HepG2 (cell line): ENCODE results near the gene CD209. TPM values are rescaled to one million over a fixed set of nuclear protein-coding genes. Genes with fewer than 3 reads are reported as not detected.

Experiments
- ATAC-seq: fragments of 200-7000 bp; cut with Tn5 transposase; 3 replicates; pipeline ENCODE4 v1.9.1; 2020; ENCODE audit warnings: mild to moderate bottlenecking, moderate library complexity
- BruUV-seq: library from RNA; stranded (reverse); fragments of 400-500 nt; replicated peaks from 2 replicates; lab custom pipeline; 2021; lab: Mats Ljungman, UMichigan
- CTCF ChIA-PET: fragments of 300-600 bp; formaldehyde crosslinking; extraction: SDS; loops from one replicate; lab custom pipeline; 2021; ENCODE audit warnings: low total read pairs, inconsistent platforms, low intra/inter-chr PET ratio; lab: Yijun Ruan, JAX
- POLR2A ChIA-PET: fragments of 350-600 bp; sonication (Branson Sonifier 250); formaldehyde crosslinking; loops from one replicate; lab custom pipeline; 2020; ENCODE audit warnings: antibody characterized with exemption, inconsistent platforms; lab: Yijun Ruan, JAX
- DNase-seq: peaks from one replicate; pipeline ENCODE4 v3.0.0-alpha.2; 2015; ENCODE audit warnings: low spot score
- FAIRE-seq: peaks from 3 replicates; lab custom pipeline; 2011; peaks lifted over from hg19 to GRCh38; lab: Jason Lieb, UNC
- H2AFZ ChIP-seq: one replicate; pipeline ENCODE4 v1.6.1; 2011; ENCODE audit warnings: low read length, inconsistent platforms
- H3K27ac ChIP-seq: fragments of 300-600 bp; 3 replicates; pipeline ENCODE4 v1.8.0; 2011; ENCODE audit warnings: mixed run types, mild to moderate bottlenecking, mixed read lengths, low read length, inconsistent platforms; ENCODE audit not compliant: insufficient read depth; ENCODE audit errors: extremely low read length
- H3K27me3 ChIP-seq, 2 experiments: fragments of 200-600 bp in 1 of 2; 2 replicates in 1 of 2; 3 replicates in 1 of 2; pipeline versions ENCODE4 v1.6.0 to v1.8.0; 2011; ENCODE audit warnings: low read length in 2 of 2, mild to moderate bottlenecking in 2 of 2, moderate library complexity in 2 of 2, inconsistent platforms in 1 of 2; ENCODE audit not compliant: insufficient read depth in 2 of 2, control insufficient read depth in 1 of 2
- H3K36me3 ChIP-seq, 2 experiments: fragments of 200-600 bp in 1 of 2; replicated peaks in 1 of 2; 2 replicates in 1 of 2; 3 replicates in 1 of 2; pipeline versions ENCODE4 v1.5.1 to v1.8.0; 2011; ENCODE audit warnings: low read length in 2 of 2, inconsistent platforms in 1 of 2; ENCODE audit not compliant: insufficient read depth in 2 of 2, control insufficient read depth in 1 of 2
- H3K4me1 ChIP-seq: 2 replicates; pipeline ENCODE4 v1.5.1; 2012; ENCODE audit warnings: low read length, inconsistent platforms; ENCODE audit not compliant: insufficient read depth
- H3K4me2 ChIP-seq: 2 replicates; pipeline ENCODE4 v1.6.0; 2011; ENCODE audit warnings: low read depth, low read length, inconsistent platforms
- H3K4me3 ChIP-seq, 3 experiments: fragments of 200-600 bp in 1 of 3; sonication (generic), shearing (Covaris generic) in 1 of 3; replicated peaks in 1 of 3; 2 replicates each; pipeline ENCODE4 v1.5.1; 2011 to 2016; ENCODE audit warnings: low read length in 3 of 3, inconsistent platforms in 2 of 3, low read depth in 2 of 3, mild to moderate bottlenecking in 2 of 3, control low read depth in 1 of 3, mixed read lengths in 1 of 3; ENCODE audit not compliant: insufficient read depth in 1 of 3
- H3K79me2 ChIP-seq: one replicate; pipeline ENCODE4 v1.6.1; 2011; ENCODE audit warnings: low read length, inconsistent platforms; ENCODE audit not compliant: insufficient read depth
- H3K9ac ChIP-seq: 2 replicates; pipeline ENCODE4 v1.6.0; 2011; ENCODE audit warnings: mild to moderate bottlenecking, low read depth, low read length, inconsistent platforms; ENCODE audit not compliant: insufficient read depth
- H3K9me3 ChIP-seq: 2 replicates; pipeline ENCODE4 v1.5.1; 2012; ENCODE audit warnings: mild to moderate bottlenecking, low read length
- H4K20me1 ChIP-seq: 2 replicates; pipeline ENCODE4 v1.6.0; 2011; ENCODE audit warnings: inconsistent platforms, mild to moderate bottlenecking, low read length, moderate library complexity; ENCODE audit not compliant: insufficient read depth
- FOXP1 ChIP-seq, 2 experiments: fragments of 450-650 bp in 1 of 2; IDR thresholded peaks; 2 replicates each; pipeline ENCODE4 v1.6.1; 2017 to 2018; ENCODE audit warnings: antibody characterized with exemption in 1 of 2
- IRF2 ChIP-seq: IDR thresholded peaks from 2 replicates; pipeline ENCODE4 v1.6.1; 2018; ENCODE audit warnings: missing genetic modification reagents, missing compliant biosample characterization
- KDM2A ChIP-seq: sonication (generic); formaldehyde crosslinking; IDR thresholded peaks from 2 replicates; pipeline ENCODE4 v1.4.0; 2020; ENCODE audit warnings: low read depth, missing genetic modification reagents, borderline replicate concordance
- KDM5B ChIP-seq: sonication (generic); formaldehyde crosslinking; IDR thresholded peaks from 2 replicates; pipeline ENCODE4 v1.4.0; 2020; ENCODE audit warnings: missing genetic modification reagents, mild to moderate bottlenecking, borderline replicate concordance
- NR2F1 ChIP-seq, 2 experiments: fragments of 450-650 bp in 1 of 2; formaldehyde crosslinking in 1 of 2; IDR thresholded peaks; 2 replicates each; pipeline versions ENCODE4 v1.5.0 to v1.6.1; 2016 to 2020; ENCODE audit warnings: mild to moderate bottlenecking in 1 of 2, missing compliant biosample characterization in 1 of 2, missing genetic modification reagents in 1 of 2, moderate library complexity in 1 of 2
- RARA ChIP-seq: IDR thresholded peaks from 2 replicates; pipeline ENCODE4 v1.6.1; 2016; ENCODE audit warnings: missing genetic modification reagents, missing compliant biosample characterization
- RXRA ChIP-seq: sonication (generic); formaldehyde crosslinking; IDR thresholded peaks from 2 replicates; pipeline ENCODE4 v1.5.1; 2020; ENCODE audit warnings: missing genetic modification reagents
- ZMYM2 ChIP-seq: sonication (generic); formaldehyde crosslinking; IDR thresholded peaks from 2 replicates; pipeline ENCODE4 v1.8.0; 2022; ENCODE audit warnings: mild to moderate bottlenecking, missing genetic modification reagents
- ZNF317 ChIP-seq: sonication (generic); formaldehyde crosslinking; IDR thresholded peaks from 2 replicates; pipeline ENCODE4 v1.5.0; 2020; ENCODE audit warnings: mild to moderate bottlenecking, missing genetic modification reagents
- ZNF558 ChIP-seq: sonication (generic); formaldehyde crosslinking; IDR thresholded peaks from 2 replicates; pipeline ENCODE4 v1.9.0; 2022; ENCODE audit warnings: mild to moderate bottlenecking, missing genetic modification reagents, borderline replicate concordance
- WGBS: methylation state at CpG from one replicate; pipeline ENCODE4 v1.1.6; 2017; ENCODE audit warnings: low lambda C conversion rate; 5-methylcytosine and 5-hydroxymethylcytosine counted together
- in situ Hi-C: cut with HindIII; loops from 2 replicates; pipeline ENCODE4 v1.10.0; 2017; ENCODE audit warnings: low pct_unique_long_range_greater_than_20kb; ENCODE audit not compliant: extremely low pct_ligation_motif_present
- intact Hi-C: fragments of 100-400 bp; cut with micrococcal nuclease; formaldehyde crosslinking; loops from one replicate; pipeline ENCODE4 v1.10.0; 2022; ENCODE audit not compliant: unreplicated experiment
- polyA plus RNA-seq, 8 experiments: library from polyadenylated mRNA; depleted of rRNA in 3 of 8; stranded (reverse) in 7 of 8; unstranded in 1 of 8; fragments of >200 nt; fragmentation: Illumina TruSeq in 4 of 8; extraction: Trizol in 4 of 8; gene quantifications; 2 replicates each; pipeline versions ENCODE4 v1.2.1 to v1.2.3, GENCODE V29; 2011 to 2016; ENCODE audit warnings: low read depth in 4 of 8, missing spikeins in 1 of 8, mixed read lengths in 1 of 8; ENCODE audit not compliant: insufficient read depth in 1 of 8
- total RNA-seq, 5 experiments: library from RNA; depleted of rRNA; stranded (reverse); fragments of >200 nt; fragmentation: Illumina TruSeq; extraction: Trizol; gene quantifications; 2 replicates each; pipeline ENCODE4 v1.2.3, GENCODE V29; 2016; ENCODE audit warnings: low read depth in 1 of 5

CD209 gene
- total and polyA plus RNA-seq, 2 of the 13 experiments (the other 11 are each of a cell fraction or from before 2014, with no cell fraction given) = not detected

- no peak for TF ChIP-seq ZNF558 (CRISPR knock-in tag)
- TF ChIP-seq ZMYM2 = no peak
- no peak for TF ChIP-seq KDM5B (CRISPR knock-in tag)
- TF ChIP-seq ZNF317 = no peak
- no peak for TF ChIP-seq RARA (CRISPR knock-in tag)
- TF ChIP-seq NR2F1 (CRISPR knock-in tag; IDR thresholded peaks at IDR 0.05) = no peak
- no peak for TF ChIP-seq KDM2A (CRISPR knock-in tag)
- no peak for TF ChIP-seq FOXP1 (IDR thresholded peaks at IDR 0.05)
- TF ChIP-seq FOXP1 (CRISPR knock-in tag; IDR thresholded peaks at IDR 0.05) = no peak
Measured at GRCh38 chr19:7789447-7789846, 42.1 kb upstream of the CD209 start (continued).

DNA sequence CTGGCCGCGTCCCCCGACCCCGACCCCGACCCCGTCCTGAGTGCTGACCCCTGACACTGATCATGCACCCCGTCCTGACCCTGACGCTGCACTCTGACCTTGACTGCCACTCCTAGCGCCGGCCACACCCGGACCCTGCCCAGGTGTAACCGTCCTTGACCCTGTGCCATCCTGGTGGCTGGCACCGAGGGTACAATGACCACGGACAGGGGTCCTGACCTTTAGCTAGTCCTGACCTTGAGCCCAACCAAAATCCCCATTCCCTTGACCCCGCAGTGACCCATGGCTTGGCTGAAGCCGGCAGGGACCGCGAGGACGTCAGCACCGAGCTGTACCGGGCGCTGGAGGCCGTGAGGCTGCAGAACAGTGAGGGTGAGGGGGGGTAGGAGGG is 41.6 kb upstream of the CD209 start:
- intact Hi-C loops = no loop called here
- ATAC-seq = peak; percentile 23; the same call in 1 of the 3 replicates
- POLR2A ChIA-PET = no interaction called here
- no peak for FAIRE-seq
- Histone ChIP-seq H3K9me3 (no peaks in the 10 kb centered on the region), H3K79me2 (no peaks in the 10 kb centered on the region), H3K27me3 (peaks cover 2 to 17% of the 10 kb centered on the region in 2 experiments), H2AFZ (no peak overlapping the region), H3K27ac (no peak overlapping the region), H3K4me3 (no peak overlapping the region)
- no peak for TF ChIP-seq IRF2 (CRISPR knock-in tag)
- TF ChIP-seq RXRA (CRISPR knock-in tag) = peak; percentile 28; the same call in 1 of the 2 replicates
- TF ChIP-seq, all 625 proteins: peak for 1
- WGBS = no CpG with 5 or more reads among the region's 23 CpGs
- no TSS peak for BruUV-seq
- no peaks in the 10 kb centered on the region for H3K4me1 ChIP-seq
- in situ Hi-C loops = no loop called here
- no peak overlapping the region for H3K4me2 ChIP-seq
- H3K36me3 ChIP-seq = no peaks in the 10 kb centered on the region
- no peak overlapping the region for H3K9ac ChIP-seq
- H4K20me1 ChIP-seq = no peaks in the 10 kb centered on the region; the same call in 1 of the 2 replicates
- no peak for DNase-seq
- CTCF ChIA-PET = no interaction called here
